ENCODE data around the gene ROR1.
A peak's percentile ranks its signal among the peaks of the same experiment; 100 is the strongest.

Gene ROR1

GRCh38 chr1:63943393-63943792, 169.6 kb downstream of the ROR1 start:
- no peak for DNase-seq

DNA sequence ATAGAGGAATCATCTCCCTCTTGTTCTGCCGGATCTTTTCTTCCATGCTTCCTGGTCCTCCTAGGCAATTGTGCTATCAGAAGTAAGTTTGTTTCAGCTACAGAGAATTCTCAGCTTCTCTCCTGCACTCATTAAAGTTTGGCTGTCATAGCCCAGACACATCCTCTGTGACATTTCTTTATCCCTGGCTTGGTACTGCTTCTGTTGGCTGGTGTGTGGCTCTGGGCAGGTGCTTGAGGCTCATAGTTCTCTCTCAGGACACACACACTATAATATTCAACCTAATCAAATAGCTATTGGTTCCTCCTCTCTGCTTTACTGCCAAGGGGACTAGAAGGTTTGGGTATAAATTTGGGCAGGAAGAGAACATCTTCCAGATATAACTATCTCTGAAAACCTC, 172.1 kb downstream of the ROR1 start:
- DNase-seq: no peak

GRCh38 chr1:63946866-63947491, 173.2 kb downstream of the ROR1 start:
- DNase-seq: peak; percentile 85

DNA sequence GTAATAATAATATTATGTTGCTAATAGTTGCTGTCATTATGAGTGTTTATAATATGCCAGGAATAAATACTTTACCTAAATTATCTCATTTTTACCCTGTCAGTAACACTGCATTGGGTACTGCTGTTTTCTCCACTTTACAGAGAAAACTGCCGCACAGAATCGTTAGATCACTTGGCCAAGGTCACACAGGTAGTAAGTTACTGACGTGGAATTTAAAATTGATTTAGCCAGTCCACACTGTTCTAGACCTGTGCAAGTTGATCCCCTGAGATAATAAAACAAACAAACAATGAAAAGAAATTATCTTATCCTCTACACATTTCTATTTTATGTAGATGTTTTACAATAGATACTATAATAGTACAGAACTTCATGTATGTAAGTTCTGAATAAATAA, 174.1 kb downstream of the ROR1 start:
- DNase-seq: no peak

- no peak for DNase-seq
Observed at GRCh38 chr1:63950023-63950422, 176.2 kb downstream of the ROR1 start.

DNA sequence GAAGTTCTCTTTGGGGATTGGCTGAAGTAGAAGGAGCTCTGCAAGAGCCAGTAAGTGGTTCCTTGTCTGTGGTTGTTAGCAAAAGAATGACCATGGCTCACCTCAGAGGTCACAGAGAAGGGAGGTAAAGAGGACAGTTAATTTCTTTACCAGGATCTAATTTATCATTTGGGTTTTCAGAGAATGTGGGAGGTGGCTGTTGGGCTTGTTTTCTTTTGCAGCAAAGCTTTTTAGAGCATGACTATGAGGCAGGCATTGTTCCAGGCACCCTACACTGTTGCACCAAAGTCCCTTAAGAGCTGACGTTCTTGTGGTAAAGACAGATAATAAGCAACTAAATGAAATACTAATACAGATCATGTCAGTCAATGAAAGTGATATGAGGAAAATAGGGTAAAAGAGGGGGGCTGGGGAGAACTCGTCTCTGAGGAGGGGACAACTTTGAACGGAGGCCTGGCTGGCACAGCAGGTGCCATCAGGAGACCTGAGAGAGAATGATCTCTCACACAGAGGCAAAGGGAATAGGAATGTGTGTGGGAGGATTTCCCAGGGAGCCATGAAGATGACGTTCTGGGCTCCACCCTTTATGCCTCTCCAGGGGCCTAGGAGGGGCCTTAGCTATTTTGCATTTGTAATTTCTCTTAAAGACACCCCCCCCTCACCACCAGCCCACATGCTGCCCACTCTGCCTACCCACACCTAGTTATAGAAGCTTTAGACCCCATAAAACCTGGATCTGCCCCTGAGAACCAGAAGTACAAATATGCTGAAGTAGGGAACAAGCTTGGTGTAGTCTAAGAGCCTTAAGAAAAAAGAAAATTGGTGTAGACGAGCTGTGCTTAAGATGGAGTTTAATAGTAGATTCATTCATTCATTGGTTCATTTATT, 177.5 kb downstream of the ROR1 start:
- no peak for DNase-seq

DNA sequence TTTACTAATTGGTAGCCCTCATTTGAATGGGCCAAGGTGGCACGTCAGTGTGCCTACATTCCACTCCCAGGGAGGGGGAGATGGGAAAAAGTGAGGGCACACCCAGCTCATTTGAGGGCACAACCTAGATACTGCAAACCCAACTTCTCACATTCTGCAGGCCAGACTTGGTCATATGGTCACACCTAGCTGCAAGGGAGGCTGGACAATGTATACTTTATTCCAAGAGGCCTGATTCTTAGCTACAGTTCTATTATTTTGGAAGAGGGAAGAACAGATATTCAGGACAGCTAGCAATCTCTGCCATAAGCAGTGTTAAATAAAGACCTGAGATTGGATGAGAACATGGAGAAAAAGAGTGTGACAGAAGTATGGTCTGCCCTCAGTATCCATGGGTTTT, 180.4 kb downstream of the ROR1 start:
- DNase-seq: no peak

DNA sequence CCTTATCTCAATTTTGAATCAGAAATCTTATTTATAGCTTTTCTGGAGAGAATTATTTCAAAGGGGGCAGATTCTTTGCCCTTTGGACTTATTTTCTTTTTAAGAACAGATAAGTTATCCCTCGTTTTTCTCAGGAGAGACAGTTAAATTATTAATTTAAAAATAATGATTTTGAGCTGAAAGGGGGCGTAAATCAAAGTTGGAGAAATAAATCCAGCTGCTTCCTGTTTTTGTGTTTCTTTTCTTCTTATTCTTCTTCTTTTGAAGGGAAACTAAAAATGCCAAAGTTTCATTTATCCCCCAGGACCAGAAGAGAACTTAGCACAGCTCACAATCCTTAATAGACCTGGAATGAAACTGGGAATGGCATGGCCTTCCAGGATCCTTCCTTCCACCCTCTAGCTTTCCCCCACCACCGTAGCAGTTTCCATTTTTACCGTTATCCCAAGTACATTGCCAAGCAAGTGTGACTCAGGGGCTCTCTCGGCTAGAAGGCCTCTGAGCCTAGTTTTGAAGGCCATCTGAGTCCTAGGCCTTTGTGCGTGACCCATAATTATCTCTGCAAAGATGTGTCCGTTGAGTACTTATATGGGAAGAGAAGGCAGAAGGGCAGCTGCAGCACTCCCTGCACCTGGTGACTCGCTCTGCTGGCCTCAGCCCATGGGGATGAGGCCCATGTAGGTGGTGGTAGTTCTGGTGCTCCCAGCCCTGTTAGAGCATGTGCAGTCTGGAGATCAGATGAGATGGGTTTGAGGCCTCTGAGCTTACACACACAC, 181.7 kb downstream of the ROR1 start:
- no peak for DNase-seq

GRCh38 chr1:63958556-63958955, 184.7 kb downstream of the ROR1 start:
- no peak for DNase-seq

- no peak for DNase-seq
Observed at GRCh38 chr1:63960326-63960725, 186.5 kb downstream of the ROR1 start.

DNA sequence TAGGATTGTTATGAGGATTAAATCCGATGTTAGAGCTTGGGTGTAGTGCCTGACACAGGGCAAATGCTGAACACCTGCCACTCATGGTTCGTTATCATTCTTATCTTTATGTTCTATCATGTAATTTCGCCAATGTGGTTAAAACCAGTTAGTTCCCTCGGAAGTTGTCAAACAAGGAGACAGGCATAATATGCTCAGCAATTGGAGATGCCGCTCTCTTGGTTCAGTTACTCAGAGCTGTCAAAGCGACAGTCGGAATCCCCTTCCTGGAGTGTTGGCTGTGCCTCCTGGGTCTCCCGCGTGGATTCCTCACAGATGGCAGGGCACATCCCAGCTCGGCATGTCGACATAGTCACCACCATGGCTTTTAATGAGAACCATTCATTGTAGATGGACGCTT, 192.2 kb downstream of the ROR1 start:
- no peak for DNase-seq

DNA sequence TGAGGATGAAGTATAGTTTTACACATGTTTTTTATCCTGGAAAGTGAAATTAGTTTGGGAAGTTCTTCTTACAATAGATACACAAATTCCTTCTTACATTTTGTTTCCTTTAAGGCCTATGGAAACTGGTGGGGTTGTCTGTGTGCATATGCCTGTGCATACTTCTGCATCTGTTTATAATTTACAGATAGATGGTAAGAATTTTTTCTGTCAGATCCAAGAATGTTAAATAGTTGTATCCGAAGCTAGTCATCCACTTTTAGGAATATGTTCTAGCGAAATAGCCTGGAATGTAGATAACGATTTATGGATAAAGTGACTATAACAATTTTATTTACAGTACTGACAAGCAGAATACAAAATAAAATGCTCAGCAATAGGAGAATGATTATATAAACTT, 194.1 kb downstream of the ROR1 start:
- DNase-seq: no peak

DNA sequence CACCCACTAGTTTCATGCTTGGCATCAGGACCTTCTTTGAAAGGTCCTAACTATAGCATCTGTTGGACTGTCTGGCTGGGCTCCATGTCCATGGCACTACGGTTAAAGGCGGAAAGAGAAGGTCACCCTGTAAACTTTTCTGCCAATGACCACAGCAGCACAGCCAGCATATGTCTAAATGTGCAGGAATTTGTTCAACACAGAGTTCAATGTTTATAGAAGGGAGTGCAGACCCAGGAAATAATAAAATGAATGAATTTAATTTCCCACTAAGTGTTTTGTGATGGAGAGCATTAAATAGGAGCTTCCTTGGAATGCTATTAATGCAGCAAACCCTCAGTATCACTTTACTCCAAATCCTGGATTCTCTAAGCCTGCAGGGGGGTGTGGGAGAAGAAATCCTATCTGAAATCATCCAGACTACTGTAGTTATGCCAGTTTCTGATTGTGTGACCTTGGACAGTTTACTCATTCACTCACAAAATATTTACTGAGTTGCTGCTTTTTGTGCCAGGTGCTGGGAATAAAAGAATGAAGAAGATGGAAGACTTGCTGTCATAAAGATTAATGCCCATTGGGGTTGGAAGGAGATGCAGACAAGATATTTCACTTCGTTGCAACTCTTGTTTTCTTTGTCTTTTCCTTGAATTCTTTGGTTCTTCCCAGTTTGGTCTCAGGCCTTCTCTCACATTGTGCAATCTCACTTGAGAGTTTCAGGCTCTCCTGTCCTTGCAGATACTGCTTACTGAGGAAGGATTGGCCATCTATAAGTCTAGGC, 195.0 kb downstream of the ROR1 start:
- DNase-seq: peak; percentile 51

DNA sequence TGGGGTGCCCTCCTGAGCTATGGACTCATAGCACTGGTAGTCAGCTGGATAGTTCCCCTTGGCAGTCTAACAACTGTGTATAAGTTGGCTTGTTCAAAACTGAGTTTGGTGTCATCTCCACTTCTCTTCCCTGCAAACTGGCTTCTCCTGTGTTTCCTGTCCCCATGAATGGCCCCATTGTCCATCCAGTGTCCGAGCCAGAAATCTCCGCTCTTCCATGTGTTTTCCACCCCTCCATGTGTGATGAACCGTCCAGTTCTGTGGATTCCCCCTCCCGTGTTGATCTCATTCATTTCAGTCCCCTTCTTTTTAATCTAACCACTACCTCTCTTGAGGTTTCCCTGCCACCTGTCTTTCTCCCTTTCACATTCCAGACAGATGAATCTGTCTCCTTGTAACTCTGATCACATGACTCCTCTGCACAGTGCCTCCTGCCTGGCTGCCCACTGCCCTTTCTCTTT, 195.7 kb downstream of the ROR1 start:
- no peak for DNase-seq

GRCh38 chr1:63971557-63971956, 197.7 kb downstream of the ROR1 start:
- no peak for DNase-seq

GRCh38 chr1:63973005-63973419, 199.2 kb downstream of the ROR1 start:
- DNase-seq: no peak

- no peak for DNase-seq
Observed at GRCh38 chr1:63974966-63975365, 201.1 kb downstream of the ROR1 start.

DNA sequence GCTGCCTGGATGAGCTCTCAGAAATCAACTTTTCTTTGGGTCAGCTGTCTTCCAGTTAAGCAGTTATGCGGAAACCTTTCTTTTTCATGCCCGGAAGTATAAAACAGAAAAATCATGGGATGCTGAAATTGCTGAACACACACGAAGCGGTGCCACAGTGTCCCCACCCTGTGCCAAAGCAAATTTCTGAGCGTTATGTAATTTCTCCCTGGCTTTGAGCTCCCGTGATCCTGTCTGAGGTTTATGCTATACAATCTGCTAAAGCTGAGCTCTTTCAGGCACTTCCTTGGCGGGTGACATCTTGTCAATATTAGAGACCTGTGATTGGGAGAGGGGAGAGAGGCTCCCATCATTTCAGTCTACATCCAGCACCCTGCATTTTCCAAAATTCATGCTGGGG, 201.7 kb downstream of the ROR1 start:
- peak; percentile 76 for DNase-seq

DNA sequence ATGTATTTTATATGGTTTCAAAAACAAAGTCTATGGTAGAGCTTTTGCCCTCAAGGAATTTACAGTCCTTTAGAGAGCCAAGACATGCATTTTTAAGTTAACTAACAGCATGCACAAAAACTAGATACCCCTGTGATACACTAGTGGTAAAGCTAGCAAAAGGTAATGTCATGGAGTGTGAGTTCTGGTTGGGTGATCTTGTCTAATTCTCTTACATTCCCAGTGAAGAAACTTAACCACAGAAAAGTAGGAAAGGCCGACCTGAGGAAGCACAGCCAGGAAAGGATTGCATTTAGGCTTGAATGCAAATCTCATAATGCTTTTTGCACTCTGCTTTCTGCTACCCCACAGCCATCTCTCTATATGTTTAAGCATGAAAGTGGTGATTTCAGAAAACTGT, 202.2 kb downstream of the ROR1 start:
- DNase-seq: no peak

GRCh38 chr1:63977466-63977865, 203.6 kb downstream of the ROR1 start:
- DNase-seq: no peak

- DNase-seq: no peak
Observed at GRCh38 chr1:63980740-63981407, 207.1 kb downstream of the ROR1 start.

DNA sequence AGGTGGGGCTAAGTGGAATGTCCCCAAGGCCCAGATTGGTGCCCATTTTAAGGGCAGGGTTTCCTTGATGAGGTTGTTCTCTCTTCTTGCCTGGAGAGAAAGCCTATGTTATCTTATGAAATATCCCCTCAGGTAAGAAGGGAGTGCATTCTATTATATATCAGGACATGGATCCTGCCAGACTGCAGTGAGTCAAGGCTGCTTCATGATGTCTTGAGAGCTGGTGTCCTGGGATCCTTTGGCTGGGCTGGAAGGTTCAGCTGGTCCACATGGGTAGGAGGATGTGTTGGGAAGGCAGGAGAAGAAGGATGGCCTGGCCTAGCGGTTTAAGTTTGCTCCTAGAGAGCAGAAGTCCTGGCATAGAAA, 207.6 kb downstream of the ROR1 start:
- DNase-seq: no peak

All from femur (tissue), 1 donor.